ENCODE results near the gene BCCIP. TPM values are rescaled to one million over a fixed set of nuclear protein-coding genes. Genes with fewer than 3 reads are reported as not detected.
A peak's percentile ranks its signal among the peaks of the same experiment; 100 is the strongest.

BCCIP gene
- total and polyA plus RNA-seq, 8 donors = 39.4 to 86.2 (median 77.5) TPM

- no peaks in the 10 kb centered on the region for H3K9me3 ChIP-seq
- no peak overlapping the region for H3K4me3 ChIP-seq
- H3K4me1 ChIP-seq = no peaks in the 10 kb centered on the region
- TF ChIP-seq, protein P1, sequence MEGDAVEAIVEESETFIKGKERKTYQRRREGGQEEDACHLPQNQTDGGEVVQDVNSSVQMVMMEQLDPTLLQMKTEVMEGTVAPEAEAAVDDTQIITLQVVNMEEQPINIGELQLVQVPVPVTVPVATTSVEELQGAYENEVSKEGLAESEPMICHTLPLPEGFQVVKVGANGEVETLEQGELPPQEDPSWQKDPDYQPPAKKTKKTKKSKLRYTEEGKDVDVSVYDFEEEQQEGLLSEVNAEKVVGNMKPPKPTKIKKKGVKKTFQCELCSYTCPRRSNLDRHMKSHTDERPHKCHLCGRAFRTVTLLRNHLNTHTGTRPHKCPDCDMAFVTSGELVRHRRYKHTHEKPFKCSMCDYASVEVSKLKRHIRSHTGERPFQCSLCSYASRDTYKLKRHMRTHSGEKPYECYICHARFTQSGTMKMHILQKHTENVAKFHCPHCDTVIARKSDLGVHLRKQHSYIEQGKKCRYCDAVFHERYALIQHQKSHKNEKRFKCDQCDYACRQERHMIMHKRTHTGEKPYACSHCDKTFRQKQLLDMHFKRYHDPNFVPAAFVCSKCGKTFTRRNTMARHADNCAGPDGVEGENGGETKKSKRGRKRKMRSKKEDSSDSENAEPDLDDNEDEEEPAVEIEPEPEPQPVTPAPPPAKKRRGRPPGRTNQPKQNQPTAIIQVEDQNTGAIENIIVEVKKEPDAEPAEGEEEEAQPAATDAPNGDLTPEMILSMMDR (IDR thresholded peaks at IDR 0.05) = no peak
- intact Hi-C loops (cut with DNase I) = no loop called here
- ATAC-seq (no peak), DNase-seq (peak in 1 of 4 donors; percentile 37)
- no peaks in the 10 kb centered on the region for H3K36me3 ChIP-seq
- H3K27me3 ChIP-seq = no peaks in the 10 kb centered on the region
- no peak overlapping the region for H3K27ac ChIP-seq
These were observed 42.0 kb upstream of the BCCIP start for GRCh38 chr10:125781374-125781773.

- DNase-seq = no peak
- ATAC-seq = no peak
- Histone ChIP-seq H3K36me3 (no peaks in the 10 kb centered on the region), H3K9me3 (no peaks in the 10 kb centered on the region), H3K27me3 (no peaks in the 10 kb centered on the region), H3K4me3 (no peak overlapping the region), H3K4me1 (no peaks in the 10 kb centered on the region), H3K27ac (no peak overlapping the region)
- TF ChIP-seq, protein P1 (IDR thresholded peaks at IDR 0.05) = no peak
- intact Hi-C loops (cut with DNase I) = no loop called here
These were observed 41.3 kb upstream of the BCCIP start for GRCh38 chr10:125782054-125782453.

DNA sequence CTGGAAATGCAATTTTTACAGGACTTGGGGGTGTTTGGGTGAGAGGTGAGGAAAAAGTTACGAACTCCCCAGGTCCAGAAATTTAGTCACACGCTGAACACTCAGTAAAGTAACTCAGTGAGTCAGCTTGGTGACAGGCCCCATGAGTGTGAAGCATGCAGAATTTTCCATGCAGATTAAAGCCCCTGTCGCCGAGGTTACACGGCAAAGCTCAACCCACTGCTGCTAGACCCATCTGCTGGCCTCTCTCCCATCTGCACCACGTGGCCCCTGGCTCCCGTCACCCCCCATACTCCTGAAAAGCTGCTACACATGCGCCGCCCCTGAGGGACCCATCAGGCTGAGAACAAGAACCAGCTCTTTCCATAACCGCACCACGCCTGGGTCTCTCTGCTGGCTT, 40.7 kb upstream of the BCCIP start:
- no peak overlapping the region for H3K4me3 ChIP-seq
- intact Hi-C loops (cut with DNase I) = no loop called here
- H3K36me3 ChIP-seq = no peaks in the 10 kb centered on the region
- H3K4me1 ChIP-seq = no peaks in the 10 kb centered on the region
- no peak for ATAC-seq
- H3K9me3 ChIP-seq = no peaks in the 10 kb centered on the region
- DNase-seq = no peak
- no peak overlapping the region for H3K27ac ChIP-seq
- H3K27me3 ChIP-seq = no peaks in the 10 kb centered on the region
- TF ChIP-seq, protein P1 (IDR thresholded peaks at IDR 0.05) = no peak

GRCh38 chr10:125783408-125783807, 39.9 kb upstream of the BCCIP start:
- peaks cover 0 to 6% of the 10 kb centered on the region in 2 donors for H3K36me3 ChIP-seq
- intact Hi-C loops (cut with DNase I) = no loop called here
- DNase-seq (peak in 1 of 4 donors; percentile 50), ATAC-seq (no peak)
- TF ChIP-seq, protein P1 (IDR thresholded peaks at IDR 0.05) = no peak
- H3K9me3 ChIP-seq = no peaks in the 10 kb centered on the region
- no peaks in the 10 kb centered on the region for H3K27me3 ChIP-seq
- H3K27ac ChIP-seq = no peak overlapping the region
- H3K4me1 ChIP-seq = no peaks in the 10 kb centered on the region
- no peak overlapping the region for H3K4me3 ChIP-seq

DNA sequence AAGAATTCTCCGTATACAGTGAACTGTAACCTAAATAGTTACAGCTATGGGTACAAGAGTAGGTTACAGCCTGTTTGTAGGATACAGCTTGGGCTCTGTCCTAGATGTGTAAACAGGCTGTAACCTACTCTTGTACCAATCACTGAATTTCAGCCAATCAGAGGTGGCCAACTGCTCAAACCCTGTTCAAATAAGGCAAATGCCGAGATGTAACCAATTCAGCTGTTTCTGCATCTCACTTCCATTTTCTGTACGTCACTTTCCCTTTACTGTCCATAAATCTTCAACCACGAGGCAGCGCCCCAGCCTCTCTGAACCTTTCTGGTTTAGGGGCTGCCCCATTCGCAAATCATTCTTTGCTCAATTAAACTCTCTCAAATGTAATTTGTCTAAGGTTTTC, 39.4 kb upstream of the BCCIP start:
- TF ChIP-seq, protein P1 (IDR thresholded peaks at IDR 0.05) = no peak
- Histone ChIP-seq H3K36me3 (peaks cover 0 to 11% of the 10 kb centered on the region in 2 donors), H3K4me1 (no peaks in the 10 kb centered on the region), H3K9me3 (no peaks in the 10 kb centered on the region), H3K27ac (no peak overlapping the region), H3K27me3 (no peaks in the 10 kb centered on the region), H3K4me3 (no peak overlapping the region)
- intact Hi-C loops (cut with DNase I) = no loop called here
- ATAC-seq (no peak), DNase-seq (no peak)

Measured in left lung (tissue), 10 donors.